ENCODE measurements around the gene TGFBRAP1.

- TF ChIP-seq CTCF (IDR thresholded peaks at IDR 0.05; ENCODE audit: low read length) (no peak), EZH2phosphoT487 (IDR thresholded peaks at IDR 0.05; ENCODE audit: low read length) (no peak)
Measured at GRCh38 chr2:105324732-105325131, 4.8 kb downstream of the TGFBRAP1 start.
